HCT116 (cell line): Measurements from ENCODE around the gene DENND6A.

ENCODE experiments used
- ATF3 ChIP-seq: IDR thresholded peaks from 2 replicates; pipeline ENCODE4 v1.6.1; 2012
- CEBPB ChIP-seq: IDR thresholded peaks from 2 replicates; pipeline ENCODE4 v1.6.1; 2012; ENCODE audit warnings: low read depth
- CTCF ChIP-seq, 3 experiments: fragments of 200-600 bp in 1 of 3; sonication (generic) in 1 of 3; IDR thresholded peaks in 2 of 3; conservative IDR thresholded peaks in 1 of 3; 2 replicates each; pipeline ENCODE4 v1.5.1; 2012 to 2017; ENCODE audit warnings: low read depth in 2 of 3, low read length in 2 of 3, antibody characterized with exemption in 1 of 3, borderline replicate concordance in 1 of 3, control low read depth in 1 of 3, mild to moderate bottlenecking in 1 of 3, mixed read lengths in 1 of 3, mixed run types in 1 of 3, moderate library complexity in 1 of 3; ENCODE audit not compliant: insufficient read depth in 1 of 3
- EZH2 ChIP-seq: fragments of 200-600 bp; sonication (generic); IDR thresholded peaks from 2 replicates; pipeline ENCODE4 v1.6.1; 2017; ENCODE audit warnings: antibody characterized with exemption, mixed run types
- EZH2phosphoT487 ChIP-seq: fragments of 200-600 bp; IDR thresholded peaks from 2 replicates; pipeline ENCODE4 v1.6.1; 2018; ENCODE audit warnings: antibody characterized with exemption, borderline replicate concordance
- POLR2A ChIP-seq: IDR thresholded peaks from 2 replicates; pipeline ENCODE4 v1.7.0; 2011; ENCODE audit warnings: borderline replicate concordance; ENCODE audit not compliant: insufficient read depth, insufficient read length; ENCODE audit errors: extremely low read depth
- POLR2AphosphoS5 ChIP-seq: IDR thresholded peaks from 2 replicates; pipeline ENCODE4 v1.6.1; 2011; ENCODE audit warnings: mild to moderate bottlenecking, low read depth, low read length, moderate library complexity
- RAD21 ChIP-seq: IDR thresholded peaks from 2 replicates; pipeline ENCODE4 v1.6.1; 2012; ENCODE audit warnings: low read depth, mild to moderate bottlenecking
- REST ChIP-seq: IDR thresholded peaks from 2 replicates; pipeline ENCODE4 v1.6.1; 2012; ENCODE audit warnings: low read depth
- SP1 ChIP-seq: IDR thresholded peaks from 2 replicates; pipeline ENCODE4 v1.6.1; 2012; ENCODE audit warnings: low read depth
- TCF7L2 ChIP-seq: IDR thresholded peaks from 2 replicates; pipeline ENCODE4 v1.7.0; 2011; ENCODE audit warnings: borderline replicate concordance, inconsistent platforms; ENCODE audit not compliant: insufficient read depth, insufficient read length; ENCODE audit errors: extremely low read depth
- ZFX ChIP-seq: fragments of 450-650 bp; IDR thresholded peaks from 2 replicates; pipeline ENCODE4 v1.6.1; 2017
- ZNF274 ChIP-seq: fragments of 200-500 bp; sonication (Bioruptor generic); IDR thresholded peaks from 2 replicates; pipeline ENCODE4 v1.6.1; 2014; ENCODE audit warnings: mild to moderate bottlenecking, low read depth, low read length, inconsistent platforms

- TF ChIP-seq CTCF (IDR thresholded peaks at IDR 0.05 in 2 of 3, conservative IDR thresholded peaks at IDR 0.05 in 1 of 3; ENCODE audit: borderline replicate concordance in 1 of 3, insufficient read depth in 1 of 3, low read depth in 2 of 3, low read length in 2 of 3), result no peak
- TF ChIP-seq POLR2A, result no peak
- TF ChIP-seq REST, result no peak
- no peak for TF ChIP-seq POLR2AphosphoS5
- no peak for TF ChIP-seq SP1
- no peak for TF ChIP-seq ZNF274
- no peak for TF ChIP-seq ZFX
- TF ChIP-seq RAD21, result no peak
- TF ChIP-seq CEBPB, result no peak
- TF ChIP-seq EZH2phosphoT487, result no peak
- TF ChIP-seq TCF7L2, result no peak
- TF ChIP-seq ATF3, result no peak
- TF ChIP-seq EZH2, result no peak
Observed at GRCh38 chr3:57622362-57622761, 70.5 kb downstream of the DENND6A start.
